Thoracic aorta (tissue), 2 donors: ENCODE data around the gene RAD51. TPM values are rescaled to one million over a fixed set of nuclear protein-coding genes. Genes with fewer than 3 reads are reported as not detected.

ENCODE experiments used
- ATAC-seq: fragments of 150-250 bp; one replicate; pipeline ENCODE4 v1.8.0; 2017; ENCODE audit warnings: low read depth; ENCODE audit not compliant: insufficient number of reproducible peaks, low FRiP score
- DNase-seq: peaks from one replicate; pipeline ENCODE4 v3.0.0-alpha.2; 2020; ENCODE audit warnings: low spot score
- H3K27ac ChIP-seq, 2 donors: fragments of 200-600 bp; sonication (generic); 1 replicate in 1 of 2; 2 replicates in 1 of 2; pipeline ENCODE4 v1.5.1; 2016; ENCODE audit warnings: mild to moderate bottlenecking in 2 of 2, moderate library complexity in 2 of 2
- H3K27me3 ChIP-seq: fragments of 200-600 bp; sonication (generic); replicated peaks from 2 replicates; pipeline ENCODE4 v1.6.0; 2016; ENCODE audit warnings: mild to moderate bottlenecking; ENCODE audit not compliant: insufficient read depth
- H3K36me3 ChIP-seq: fragments of 200-600 bp; sonication (generic); one replicate; pipeline ENCODE4 v1.5.1; 2016
- H3K4me1 ChIP-seq, 2 donors: fragments of 200-600 bp; sonication (generic); 1 replicate in 1 of 2; 2 replicates in 1 of 2; pipeline versions ENCODE4 v1.5.1 to v1.6.0; 2016; ENCODE audit warnings: low read depth in 2 of 2, mild to moderate bottlenecking in 1 of 2; ENCODE audit not compliant: control insufficient read depth in 1 of 2
- H3K4me3 ChIP-seq: fragments of 200-600 bp; sonication (generic); 2 replicates; pipeline ENCODE4 v1.5.1; 2016; ENCODE audit warnings: mild to moderate bottlenecking
- H3K9me3 ChIP-seq: fragments of 200-600 bp; sonication (generic); 2 replicates; pipeline ENCODE4 v1.5.1; 2016
- CTCF ChIP-seq: fragments of 200-600 bp; sonication (generic); IDR thresholded peaks from one replicate; pipeline ENCODE4 v1.5.1; 2019; ENCODE audit warnings: antibody characterized with exemption
- total RNA-seq, 2 donors: library from RNA; depleted of rRNA; stranded (reverse); fragments of >200 nt; gene quantifications; one replicate each; pipeline versions ENCODE4 v1.1.0 to v1.2.3, GENCODE V29; 2016

The RAD51 gene
- total RNA-seq, 2 donors from 2014 or later: 0.27 TPM; not detected in 1

- no peak for DNase-seq
- Histone ChIP-seq H3K9me3 (no peaks in the 10 kb centered on the region), H3K36me3 (no peaks in the 10 kb centered on the region), H3K4me1 (peaks cover 17 to 18% of the 10 kb centered on the region in 2 donors), H3K27me3 (no peaks in the 10 kb centered on the region), H3K4me3 (no peak overlapping the region), H3K27ac (no peak overlapping the region)
- no peak for ATAC-seq
- no peak for TF ChIP-seq CTCF
These were observed 3.2 kb upstream of the RAD51 start for GRCh38 chr15:40691737-40692136.

- ATAC-seq (peak; percentile 16), DNase-seq (no peak)
- H3K27ac ChIP-seq: peak overlapping the region; percentile 94 to 97
These were observed 878 bp upstream of the RAD51 start for GRCh38 chr15:40693904-40694687.

GRCh38 chr15:40695469-40695890, 506 bp downstream of the RAD51 start:
- Histone ChIP-seq H3K27me3 (no peaks in the 10 kb centered on the region), H3K27ac (peak overlapping the region in 1 of 2 donors; percentile 97), H3K4me3 (peak overlapping the region; percentile 87), H3K4me1 (peaks cover 17 to 18% of the 10 kb centered on the region in 2 donors), H3K9me3 (no peaks in the 10 kb centered on the region), H3K36me3 (no peaks in the 10 kb centered on the region)
- ATAC-seq (no peak), DNase-seq (no peak)
- TF ChIP-seq CTCF: no peak

More at GRCh38 chr15:40693904-40694687, 878 bp upstream of the RAD51 start:
- TF ChIP-seq CTCF: no peak
- Histone ChIP-seq H3K4me3 (peak overlapping the region; percentile 87), H3K9me3 (no peaks in the 10 kb centered on the region), H3K4me1 (peaks cover 17 to 18% of the 10 kb centered on the region in 2 donors), H3K36me3 (no peaks in the 10 kb centered on the region), H3K27me3 (no peaks in the 10 kb centered on the region)

GRCh38 chr15:40696228-40696627, 1.3 kb downstream of the RAD51 start:
- peak overlapping the region; percentile 87 for H3K4me3 ChIP-seq
- H3K36me3 ChIP-seq: no peaks in the 10 kb centered on the region
- no peak overlapping the region for H3K27ac ChIP-seq
- no peak for TF ChIP-seq CTCF
- no peak for ATAC-seq
- peaks cover 17 to 18% of the 10 kb centered on the region in 2 donors for H3K4me1 ChIP-seq
- no peak for DNase-seq
- no peaks in the 10 kb centered on the region for H3K27me3 ChIP-seq
- H3K9me3 ChIP-seq: no peaks in the 10 kb centered on the region

GRCh38 chr15:40697916-40698315, 2.9 kb downstream of the RAD51 start:
- no peak overlapping the region for H3K4me3 ChIP-seq
- ATAC-seq (no peak), DNase-seq (no peak)
- H3K4me1 ChIP-seq: peaks cover 17 to 18% of the 10 kb centered on the region in 2 donors
- H3K27me3 ChIP-seq: no peaks in the 10 kb centered on the region
- H3K27ac ChIP-seq: no peak overlapping the region
- TF ChIP-seq CTCF: no peak
- H3K9me3 ChIP-seq: no peaks in the 10 kb centered on the region
- H3K36me3 ChIP-seq: no peaks in the 10 kb centered on the region
